Measurements from ENCODE around the gene STN1.
"Not testable (repeated sequence)": the region's sequence is repeated elsewhere in the genome, so short reads cannot be mapped to it uniquely, and the experiment has no call there.

The STN1 gene

GRCh38 chr10:103858360-103858759, 59.6 kb downstream of the STN1 start:
- no peak for DNase-seq

- no peak for DNase-seq
Measured at GRCh38 chr10:103856797-103857170, 61.2 kb downstream of the STN1 start.

GRCh38 chr10:103855852-103856796, 61.9 kb downstream of the STN1 start:
- DNase-seq, result no peak

- DNase-seq, result no peak
Measured at GRCh38 chr10:103855424-103855823, 62.6 kb downstream of the STN1 start, which contains the start of gene SH3PXD2A. Gene SH3PXD2A, minus strand, starts transcription at chr10:103855576. Its CDS starts 310 bp downstream, at chr10:103855266.

- no peak for DNase-seq
Measured at GRCh38 chr10:103854686-103855391, 63.1 kb downstream of the STN1 start.

- DNase-seq, result no peak
Measured at GRCh38 chr10:103854265-103854685, 63.7 kb downstream of the STN1 start.

- no peak for DNase-seq
Measured at GRCh38 chr10:103853428-103854264, 64.3 kb downstream of the STN1 start.

GRCh38 chr10:103852856-103853255, 65.1 kb downstream of the STN1 start:
- DNase-seq, result no peak

- DNase-seq, result no peak
Measured at GRCh38 chr10:103852189-103852711, 65.7 kb downstream of the STN1 start.

GRCh38 chr10:103851261-103851660, 66.7 kb downstream of the STN1 start:
- no peak for DNase-seq

- no peak for DNase-seq
Measured at GRCh38 chr10:103850572-103850895, 67.5 kb downstream of the STN1 start.

- no peak for DNase-seq
Measured at GRCh38 chr10:103849880-103850571, 68.0 kb downstream of the STN1 start.

- no peak for DNase-seq
Measured at GRCh38 chr10:103849212-103849877, 68.6 kb downstream of the STN1 start.

GRCh38 chr10:103847909-103848468, 70.0 kb downstream of the STN1 start:
- DNase-seq, result peak; percentile 22

- no peak for DNase-seq
Measured at GRCh38 chr10:103847346-103847745, 70.6 kb downstream of the STN1 start.

GRCh38 chr10:103845972-103846371, 72.0 kb downstream of the STN1 start:
- DNase-seq, result peak; percentile 18

- DNase-seq, result not testable (repeated sequence)
Measured at GRCh38 chr10:103845346-103845745, 72.6 kb downstream of the STN1 start.

GRCh38 chr10:103843854-103844570, 74.0 kb downstream of the STN1 start:
- DNase-seq, result no peak

GRCh38 chr10:103843045-103843444, 74.9 kb downstream of the STN1 start:
- DNase-seq, result no peak

GRCh38 chr10:103842605-103843004, 75.4 kb downstream of the STN1 start:
- DNase-seq, result no peak

- DNase-seq, result no peak
Measured at GRCh38 chr10:103841519-103841918, 76.5 kb downstream of the STN1 start.

Measured in stimulated activated CD4-positive, alpha-beta T cell treated with anti-CD3 and anti-CD28 coated beads, Interleukin-1b, Interleukin-23, amount 100 ng/mL, for 48 hours (primary cell).